Activated CD4-positive, alpha-beta T cell treated with anti-CD3 and anti-CD28 coated beads, Interleukin-2, amount 50 U/mL, for 4 hours (primary cell): Measurements from ENCODE around the gene ARRDC2.
"Not testable (repeated sequence)": the region's sequence is repeated elsewhere in the genome, so short reads cannot be mapped to it uniquely, and the experiment has no call there.

Source experiments
- DNase-seq, 2 experiments: peaks; one replicate each; pipeline ENCODE4 v3.0.0-alpha.2; 2020

Gene ARRDC2

DNA sequence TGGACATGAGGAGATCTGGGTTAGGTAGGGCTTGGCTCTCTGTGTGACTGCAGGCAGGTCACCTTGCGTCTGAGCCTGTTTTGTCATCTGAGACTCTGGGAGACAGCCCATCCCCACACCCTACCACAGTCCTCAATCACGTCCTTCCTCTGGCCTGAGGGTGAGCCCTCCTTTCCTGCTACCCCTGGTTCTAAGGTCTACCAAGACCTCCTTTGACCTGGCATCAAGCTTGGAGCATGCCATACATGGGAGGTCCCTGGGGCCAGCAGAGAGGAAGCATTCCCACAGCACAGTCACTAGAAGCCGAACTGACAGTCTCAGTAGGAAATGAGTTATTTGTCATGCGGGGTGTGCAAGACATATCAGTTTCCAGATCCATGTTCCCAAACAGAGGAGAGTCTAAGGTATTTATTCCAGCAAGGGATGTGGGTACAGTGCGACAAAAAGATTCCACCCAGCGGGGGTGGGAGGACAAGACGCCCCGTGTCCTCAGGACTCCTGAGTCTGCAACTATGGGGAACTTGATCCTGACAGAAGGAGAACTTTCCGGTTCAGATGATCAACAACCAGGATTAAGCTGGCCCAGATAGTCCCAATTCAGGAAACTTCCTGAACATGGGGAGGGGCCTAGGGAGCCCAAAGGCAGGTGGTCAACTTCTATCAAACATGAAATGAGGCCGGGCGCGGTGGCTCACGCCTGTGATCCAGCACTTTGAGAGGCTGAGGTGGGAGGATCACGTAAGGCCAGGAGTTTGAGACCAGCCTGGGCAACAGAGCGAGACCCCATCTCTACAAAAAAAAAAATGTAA, 9.5 kb downstream of the ARRDC2 start:
- DNase-seq: no peak

DNA sequence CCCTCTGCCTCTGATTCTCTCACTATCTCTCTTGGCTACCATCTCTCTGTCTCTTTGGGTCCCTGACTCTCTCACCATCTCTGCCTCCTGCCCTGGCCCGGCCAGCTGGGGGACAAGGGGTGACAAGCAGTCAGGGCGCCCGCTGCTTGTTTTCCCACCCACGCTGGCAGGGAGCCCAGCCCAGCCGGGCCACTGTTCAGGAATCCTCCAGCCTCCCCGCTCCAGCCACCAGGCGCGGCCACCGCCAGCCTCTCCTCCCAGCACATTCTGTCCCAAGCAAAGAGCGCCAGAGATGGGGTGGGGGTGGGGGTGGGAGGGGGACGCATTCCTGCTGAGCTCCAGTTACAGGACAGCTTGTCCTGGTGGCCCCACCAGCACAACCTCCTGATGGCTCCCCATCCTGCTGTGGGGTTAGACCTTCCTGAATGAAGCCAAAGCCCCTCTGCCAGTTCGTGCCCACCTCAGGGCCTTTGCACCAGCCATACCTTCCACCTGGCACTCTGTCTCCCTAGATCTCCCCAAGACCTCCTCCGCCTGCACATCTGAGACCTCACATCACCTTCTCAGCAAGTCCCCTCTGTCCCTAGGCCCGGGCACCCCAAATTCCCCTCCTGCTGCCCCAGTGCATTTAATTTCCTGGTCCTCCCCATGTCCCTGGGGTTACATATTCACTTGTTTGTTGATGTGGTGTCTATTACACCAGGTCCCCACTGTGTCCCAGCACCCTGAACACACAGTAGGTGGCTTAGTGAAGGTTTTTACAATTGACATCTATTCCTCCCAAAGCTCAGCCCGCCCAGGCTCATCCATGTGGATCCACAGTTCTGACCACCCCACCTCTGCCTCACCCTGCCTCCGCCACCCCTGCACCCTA, 12.5 kb downstream of the ARRDC2 start:
- no peak for DNase-seq

GRCh38 chr19:18021121-18021755, 13.3 kb downstream of the ARRDC2 start:
- DNase-seq: peak; percentile 64 to 66

DNA sequence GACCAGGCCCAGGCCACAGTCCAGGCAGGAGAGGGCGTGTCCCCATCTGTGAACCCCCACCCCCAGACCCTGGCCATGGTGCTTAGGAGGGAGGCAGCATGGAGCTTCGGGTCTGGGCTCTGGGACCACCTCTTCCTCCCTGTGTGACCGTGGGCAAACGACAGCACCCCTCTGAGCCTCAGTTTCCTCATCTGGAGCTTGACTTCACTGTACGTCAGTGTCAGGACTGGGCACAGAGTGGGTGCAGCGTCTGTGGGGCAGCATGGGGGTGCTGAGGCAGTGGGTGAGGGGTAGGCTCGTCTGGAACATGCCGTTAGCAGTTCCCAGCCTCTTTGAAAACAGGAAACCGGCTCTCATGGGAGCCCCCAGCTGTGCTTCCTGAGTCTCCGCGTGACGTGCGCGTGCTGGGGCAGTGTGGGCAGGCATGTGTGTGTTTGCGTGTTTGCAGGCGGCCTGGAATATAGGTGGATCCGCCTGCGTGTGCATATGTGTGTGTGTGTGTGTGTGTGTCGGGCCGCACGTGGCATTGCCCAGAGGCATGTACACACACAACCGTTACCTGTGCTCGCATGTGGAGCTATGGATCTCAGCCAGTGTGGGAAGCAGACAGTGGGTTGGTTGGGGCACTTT, 15.8 kb downstream of the ARRDC2 start:
- peak; percentile 47 to 49 for DNase-seq

DNA sequence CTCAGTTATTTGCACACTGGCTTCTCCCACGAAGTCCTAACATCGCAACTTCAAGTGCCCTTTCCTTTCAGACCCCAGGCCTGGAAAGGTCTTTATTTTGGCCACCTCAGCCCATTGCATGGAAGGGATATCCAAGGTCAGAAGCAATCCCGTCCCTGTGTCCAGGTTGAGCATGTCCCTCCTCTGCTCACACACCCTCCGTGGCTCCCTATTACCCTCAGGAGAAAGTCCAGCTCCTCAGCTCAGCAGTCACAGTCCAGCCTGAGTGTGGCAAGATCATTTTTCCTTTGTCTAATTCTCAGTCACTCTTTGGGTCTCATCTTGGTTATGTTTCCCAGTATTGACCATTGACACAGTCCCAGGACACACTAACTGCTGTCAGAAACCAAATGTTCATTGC, 19.2 kb downstream of the ARRDC2 start:
- DNase-seq: no peak

DNA sequence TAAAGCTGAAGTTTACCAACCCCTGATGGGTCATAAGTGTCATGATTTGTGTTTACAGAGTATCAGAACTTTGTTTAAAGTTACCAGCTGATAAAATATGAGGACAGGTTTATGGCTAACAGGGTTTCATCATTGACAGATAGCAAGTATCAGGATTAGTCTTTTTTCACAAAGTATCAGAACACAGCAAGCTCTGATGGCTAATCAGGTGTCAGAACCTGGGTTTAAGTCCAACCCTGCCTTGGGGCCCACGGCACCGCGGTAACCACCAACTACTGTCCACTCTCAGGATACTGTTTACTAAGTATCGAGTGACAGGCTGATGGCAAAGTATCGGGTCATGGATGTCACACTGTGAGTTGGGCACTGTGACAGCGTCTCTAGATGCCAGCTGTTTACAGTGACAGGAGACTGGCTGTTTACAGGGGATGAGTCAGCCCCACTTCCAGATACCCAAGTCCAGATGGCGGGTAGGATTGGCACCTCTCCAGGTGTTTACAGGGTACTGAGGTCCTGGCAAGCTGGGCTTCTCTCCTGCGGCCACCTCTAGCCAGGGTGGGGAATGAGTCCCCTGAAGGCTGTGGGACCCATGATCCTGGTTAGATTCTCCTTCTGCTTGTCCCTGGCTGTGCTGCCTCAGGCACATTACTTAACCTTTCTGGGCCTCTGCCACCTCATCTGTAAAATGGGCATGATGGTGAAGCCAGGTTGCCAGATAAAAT, 21.8 kb downstream of the ARRDC2 start:
- DNase-seq: no peak

GRCh38 chr19:18031401-18031800, 23.4 kb downstream of the ARRDC2 start:
- DNase-seq: not testable (repeated sequence)

GRCh38 chr19:18032102-18032501, 24.1 kb downstream of the ARRDC2 start:
- DNase-seq: not testable (repeated sequence)

DNA sequence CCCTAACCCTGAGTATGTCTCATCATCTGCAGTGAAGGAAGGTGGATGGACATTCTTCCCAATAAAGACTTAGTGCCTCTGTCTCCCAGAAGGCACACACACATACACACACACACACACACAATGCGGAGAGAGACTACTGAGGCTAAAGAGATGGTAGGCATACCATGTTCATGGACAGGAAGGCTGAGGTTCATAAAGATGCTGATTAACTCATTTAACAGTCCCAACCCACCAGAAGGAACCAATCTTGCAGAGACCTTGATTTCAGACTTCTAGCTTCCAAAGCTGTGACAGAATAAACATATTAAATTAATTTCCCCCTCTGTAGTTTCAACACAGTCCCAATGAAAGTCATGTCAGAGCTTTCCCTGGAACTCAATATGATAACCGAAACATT, 33.1 kb downstream of the ARRDC2 start:
- no peak for DNase-seq

DNA sequence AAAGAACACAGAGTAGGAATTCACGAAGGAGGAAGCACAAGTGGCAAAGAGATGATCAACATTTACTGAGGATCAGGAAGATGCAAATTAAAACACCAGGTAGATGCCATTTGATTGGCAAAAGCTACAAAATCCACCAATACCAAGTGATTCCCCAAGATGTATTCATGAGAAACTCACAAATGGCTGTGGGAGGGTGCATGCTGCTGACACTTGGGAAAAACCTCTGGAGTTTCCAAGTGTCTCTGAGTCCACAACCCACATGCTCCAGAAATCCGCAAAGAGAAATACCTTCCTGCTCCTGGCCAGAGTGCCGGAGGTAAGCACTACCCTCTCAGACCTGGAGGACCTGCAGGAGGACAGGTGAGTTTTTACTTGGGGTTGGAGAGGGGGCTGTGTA, 35.7 kb downstream of the ARRDC2 start:
- no peak for DNase-seq

DNA sequence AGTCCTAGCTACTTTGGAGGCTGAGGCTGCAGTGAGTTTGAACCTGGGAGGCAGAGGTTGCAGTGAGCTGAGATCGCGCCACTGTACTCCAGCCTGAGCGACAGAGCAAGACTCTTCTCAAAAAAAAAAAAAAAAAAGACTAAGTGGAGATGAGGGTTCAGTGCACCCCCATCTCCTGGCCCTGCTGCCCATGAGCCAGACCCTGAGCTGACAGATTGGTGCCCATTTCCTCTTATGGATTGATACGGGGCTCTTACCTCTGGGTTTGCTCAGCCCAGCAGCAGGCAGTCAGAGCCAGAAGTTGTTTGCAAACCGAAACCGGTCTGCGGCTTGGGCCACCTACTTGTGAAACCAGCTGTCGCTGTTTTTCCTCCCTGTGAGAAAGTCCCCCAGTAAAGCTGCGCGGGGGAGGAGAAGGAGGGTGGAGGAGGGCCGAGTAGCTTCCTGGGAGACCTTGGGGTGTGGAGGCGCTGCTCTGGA, 36.9 kb downstream of the ARRDC2 start:
- DNase-seq: peak; percentile 82 to 85

GRCh38 chr19:18045307-18046050, 37.5 kb downstream of the ARRDC2 start:
- no peak for DNase-seq

DNA sequence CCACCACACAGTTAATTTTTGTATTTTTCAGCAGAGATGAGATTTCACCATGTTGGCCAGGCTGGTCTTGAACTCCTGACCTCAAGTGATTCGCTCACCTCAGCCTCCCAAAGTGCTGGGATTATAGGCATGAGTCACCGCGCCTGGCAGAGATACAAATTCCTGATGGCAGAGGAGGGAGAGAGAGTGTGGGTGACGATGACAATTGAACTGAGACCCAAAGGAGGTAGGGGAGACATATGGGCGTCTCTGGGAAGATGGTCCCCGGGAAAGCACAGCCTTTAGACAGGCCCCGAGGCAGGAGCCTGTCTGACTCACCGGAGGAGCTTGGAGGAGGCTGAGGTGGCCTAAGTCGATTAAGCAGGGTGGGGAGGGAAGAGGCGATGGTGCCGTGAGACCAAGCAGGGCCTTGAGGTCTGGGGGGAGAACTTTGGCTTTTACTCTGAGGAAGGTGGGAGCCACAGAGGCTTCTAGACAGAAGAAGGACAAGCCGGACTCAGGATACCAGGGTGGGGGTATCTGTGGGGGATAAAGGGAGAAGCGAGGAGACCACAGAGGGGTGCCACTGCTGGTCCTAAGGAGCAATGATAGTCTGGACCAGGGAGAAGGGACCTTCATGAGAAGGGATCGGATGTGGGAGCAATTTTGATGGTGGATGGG, 38.2 kb downstream of the ARRDC2 start:
- DNase-seq: no peak

- DNase-seq: no peak
Measured at GRCh38 chr19:18049385-18049784, 41.4 kb downstream of the ARRDC2 start.

DNA sequence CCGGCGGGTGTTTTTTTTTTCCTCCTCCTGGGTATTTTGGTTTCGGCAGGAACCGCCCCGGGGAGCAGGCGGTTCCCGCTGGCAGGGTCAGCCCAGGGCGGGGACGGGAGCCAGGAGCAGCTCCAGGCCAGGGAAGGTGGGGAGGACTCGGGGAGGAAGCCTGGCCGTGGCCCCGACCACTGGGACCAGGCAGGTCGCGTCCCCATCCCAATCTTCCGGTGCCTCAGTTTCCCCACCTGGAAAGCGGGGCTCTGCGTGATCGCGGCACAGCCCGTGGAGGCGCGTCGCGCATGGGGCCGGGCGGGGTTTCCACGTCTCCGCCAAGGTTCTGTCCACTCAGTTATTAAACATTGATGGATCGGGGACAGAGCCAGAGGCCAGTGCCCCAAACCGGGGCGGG, 43.9 kb downstream of the ARRDC2 start:
- no peak for DNase-seq

DNA sequence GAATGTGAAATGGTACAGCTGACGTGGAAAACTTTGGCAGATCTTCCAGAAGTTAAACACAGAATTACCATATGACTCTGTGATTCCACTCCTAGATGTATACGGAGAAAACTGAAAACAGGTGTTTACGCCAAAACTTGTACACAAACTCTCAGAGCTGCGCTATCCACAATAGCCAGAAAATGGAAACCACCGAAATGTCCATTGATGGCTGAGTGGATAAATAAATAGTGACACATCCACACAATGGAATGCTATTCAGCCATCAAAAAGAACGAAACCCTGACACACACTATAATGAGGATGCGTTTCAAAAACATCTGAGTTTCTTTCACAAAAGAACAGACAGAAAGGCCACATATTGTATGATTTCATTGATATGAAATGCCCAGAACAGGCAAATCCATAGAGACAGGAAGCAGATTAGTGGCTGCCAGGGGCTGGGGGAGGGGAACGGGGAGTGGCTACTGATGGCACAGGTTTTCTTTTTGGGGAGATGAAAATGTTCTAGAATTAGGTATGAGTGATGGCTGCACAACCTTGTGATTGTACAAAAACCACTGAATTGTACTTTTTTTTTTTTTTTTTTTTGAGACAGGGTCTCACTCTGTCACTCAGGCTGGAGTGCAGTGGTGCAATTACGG, 45.7 kb downstream of the ARRDC2 start:
- no peak for DNase-seq

GRCh38 chr19:18055967-18056366, 48.0 kb downstream of the ARRDC2 start:
- DNase-seq: no peak

GRCh38 chr19:18057557-18057956, 49.6 kb downstream of the ARRDC2 start:
- DNase-seq: no peak

GRCh38 chr19:18058208-18059009, 50.4 kb downstream of the ARRDC2 start:
- peak; percentile 76 to 81 for DNase-seq
